Ishikawa (cell line): ENCODE measurements around the gene TRPC4AP.

ENCODE experiments used
- CEBPB ChIP-seq: IDR thresholded peaks from 2 replicates; pipeline ENCODE4 v1.6.1; 2012
- CREB1 ChIP-seq: IDR thresholded peaks from 2 replicates; pipeline ENCODE4 v1.6.1; 2012; ENCODE audit warnings: low read depth
- EGR1 ChIP-seq: IDR thresholded peaks from 2 replicates; pipeline ENCODE4 v1.6.1; 2012
- EP300 ChIP-seq: IDR thresholded peaks from 2 replicates; pipeline ENCODE4 v1.6.1; 2012; ENCODE audit warnings: borderline replicate concordance
- FOXM1 ChIP-seq: IDR thresholded peaks from 2 replicates; pipeline ENCODE4 v1.6.1; 2012; ENCODE audit warnings: low read depth, borderline replicate concordance
- NFIC ChIP-seq: IDR thresholded peaks from 2 replicates; pipeline ENCODE4 v1.6.1; 2012
- RAD21 ChIP-seq: IDR thresholded peaks from 2 replicates; pipeline ENCODE4 v1.6.1; 2012; ENCODE audit warnings: low read depth
- TAF1 ChIP-seq: IDR thresholded peaks from 2 replicates; pipeline ENCODE4 v1.6.1; 2012; ENCODE audit warnings: low read depth, mild to moderate bottlenecking
- TCF12 ChIP-seq: IDR thresholded peaks from 2 replicates; pipeline ENCODE4 v1.6.1; 2012; ENCODE audit warnings: low read depth
- TEAD4 ChIP-seq: IDR thresholded peaks from 2 replicates; pipeline ENCODE4 v1.6.1; 2012
- YY1 ChIP-seq: IDR thresholded peaks from 2 replicates; pipeline ENCODE4 v1.6.1; 2012; ENCODE audit warnings: low read depth
- ZBTB7A ChIP-seq: IDR thresholded peaks from 2 replicates; pipeline ENCODE4 v1.6.1; 2012; ENCODE audit warnings: low read depth
- TF ChIP-seq, protein P1 (sequence below): IDR thresholded peaks from 2 replicates; pipeline ENCODE4 v1.6.1; 2012
- TF ChIP-seq, protein P2 (sequence below): IDR thresholded peaks from 2 replicates; pipeline ENCODE4 v1.6.1; 2012
- TF ChIP-seq, protein P3 (sequence below): IDR thresholded peaks from 2 replicates; pipeline ENCODE4 v1.6.1; 2012; ENCODE audit warnings: low read depth, mild to moderate bottlenecking

The TRPC4AP gene

DNA sequence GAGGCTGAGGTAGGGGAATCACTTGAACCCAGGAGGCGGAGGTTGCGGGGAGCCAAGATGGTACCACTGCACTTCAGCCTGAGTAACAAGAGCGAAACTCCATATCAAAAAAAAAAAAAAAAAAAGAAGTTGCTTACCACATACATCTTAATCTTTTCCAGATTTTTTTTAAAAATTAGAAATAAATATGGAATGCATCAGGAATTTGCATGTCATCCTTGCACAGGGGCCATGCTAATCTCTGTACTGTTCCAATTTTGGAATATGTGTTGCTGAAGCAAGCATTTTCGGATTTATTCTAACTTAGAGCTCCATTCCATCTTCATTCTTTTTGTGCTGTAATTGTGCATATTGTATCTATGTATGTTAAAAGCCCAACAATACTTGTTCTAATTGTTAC, 62.5 kb downstream of the TRPC4AP start:
- TF ChIP-seq TEAD4 (no peak), RAD21 (no peak), TAF1 (no peak), EGR1 (no peak), CREB1 (no peak), ZBTB7A (no peak), NFIC (no peak), FOXM1 (no peak)
- TF ChIP-seq, protein P1, sequence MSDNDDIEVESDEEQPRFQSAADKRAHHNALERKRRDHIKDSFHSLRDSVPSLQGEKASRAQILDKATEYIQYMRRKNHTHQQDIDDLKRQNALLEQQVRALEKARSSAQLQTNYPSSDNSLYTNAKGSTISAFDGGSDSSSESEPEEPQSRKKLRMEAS: no peak
- TF ChIP-seq, protein P2, sequence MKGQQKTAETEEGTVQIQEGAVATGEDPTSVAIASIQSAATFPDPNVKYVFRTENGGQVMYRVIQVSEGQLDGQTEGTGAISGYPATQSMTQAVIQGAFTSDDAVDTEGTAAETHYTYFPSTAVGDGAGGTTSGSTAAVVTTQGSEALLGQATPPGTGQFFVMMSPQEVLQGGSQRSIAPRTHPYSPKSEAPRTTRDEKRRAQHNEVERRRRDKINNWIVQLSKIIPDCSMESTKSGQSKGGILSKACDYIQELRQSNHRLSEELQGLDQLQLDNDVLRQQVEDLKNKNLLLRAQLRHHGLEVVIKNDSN: no peak
- TF ChIP-seq, protein P3, sequence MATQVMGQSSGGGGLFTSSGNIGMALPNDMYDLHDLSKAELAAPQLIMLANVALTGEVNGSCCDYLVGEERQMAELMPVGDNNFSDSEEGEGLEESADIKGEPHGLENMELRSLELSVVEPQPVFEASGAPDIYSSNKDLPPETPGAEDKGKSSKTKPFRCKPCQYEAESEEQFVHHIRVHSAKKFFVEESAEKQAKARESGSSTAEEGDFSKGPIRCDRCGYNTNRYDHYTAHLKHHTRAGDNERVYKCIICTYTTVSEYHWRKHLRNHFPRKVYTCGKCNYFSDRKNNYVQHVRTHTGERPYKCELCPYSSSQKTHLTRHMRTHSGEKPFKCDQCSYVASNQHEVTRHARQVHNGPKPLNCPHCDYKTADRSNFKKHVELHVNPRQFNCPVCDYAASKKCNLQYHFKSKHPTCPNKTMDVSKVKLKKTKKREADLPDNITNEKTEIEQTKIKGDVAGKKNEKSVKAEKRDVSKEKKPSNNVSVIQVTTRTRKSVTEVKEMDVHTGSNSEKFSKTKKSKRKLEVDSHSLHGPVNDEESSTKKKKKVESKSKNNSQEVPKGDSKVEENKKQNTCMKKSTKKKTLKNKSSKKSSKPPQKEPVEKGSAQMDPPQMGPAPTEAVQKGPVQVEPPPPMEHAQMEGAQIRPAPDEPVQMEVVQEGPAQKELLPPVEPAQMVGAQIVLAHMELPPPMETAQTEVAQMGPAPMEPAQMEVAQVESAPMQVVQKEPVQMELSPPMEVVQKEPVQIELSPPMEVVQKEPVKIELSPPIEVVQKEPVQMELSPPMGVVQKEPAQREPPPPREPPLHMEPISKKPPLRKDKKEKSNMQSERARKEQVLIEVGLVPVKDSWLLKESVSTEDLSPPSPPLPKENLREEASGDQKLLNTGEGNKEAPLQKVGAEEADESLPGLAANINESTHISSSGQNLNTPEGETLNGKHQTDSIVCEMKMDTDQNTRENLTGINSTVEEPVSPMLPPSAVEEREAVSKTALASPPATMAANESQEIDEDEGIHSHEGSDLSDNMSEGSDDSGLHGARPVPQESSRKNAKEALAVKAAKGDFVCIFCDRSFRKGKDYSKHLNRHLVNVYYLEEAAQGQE: no peak

DNA sequence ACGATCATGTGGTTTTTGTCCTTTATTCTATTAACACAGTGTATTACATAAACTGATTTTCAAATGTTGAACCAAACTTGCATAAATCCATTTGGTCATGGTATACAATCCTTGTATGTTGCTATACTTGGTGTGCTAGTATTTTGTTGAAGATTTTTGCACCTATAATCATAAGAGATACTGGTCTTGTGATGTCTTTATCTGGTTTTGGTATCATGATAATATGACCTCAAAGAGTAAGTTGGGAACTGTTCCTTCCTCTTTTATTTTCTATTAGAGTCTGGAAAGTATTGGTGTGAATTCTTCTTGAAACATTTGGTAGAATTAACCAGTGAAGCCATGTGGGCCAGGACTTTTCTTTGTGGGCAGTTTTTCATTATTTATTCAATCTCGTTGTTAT, 65.3 kb downstream of the TRPC4AP start:
- no peak for TF ChIP-seq NFIC
- TF ChIP-seq, protein P2: no peak

DNA sequence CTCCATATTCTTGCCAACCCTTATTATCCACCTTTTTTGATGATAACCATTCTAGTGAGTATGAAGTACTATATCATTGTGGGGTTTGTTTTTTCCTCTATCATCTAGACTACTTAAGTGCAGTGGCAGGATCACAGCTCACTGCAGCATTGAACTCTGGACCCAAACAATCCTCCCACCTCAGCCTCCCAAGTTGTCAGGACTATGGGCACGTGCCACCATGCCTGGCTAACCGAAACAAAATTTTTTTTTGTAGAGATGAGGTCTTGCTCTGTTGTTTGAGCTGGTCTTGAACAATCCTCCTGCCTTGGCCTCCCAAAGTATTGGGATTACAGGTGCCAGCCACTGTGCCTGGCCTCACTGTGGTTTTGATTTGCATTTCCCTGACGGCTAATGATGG, 67.5 kb downstream of the TRPC4AP start:
- TF ChIP-seq CREB1 (no peak), TCF12 (no peak), RAD21 (no peak), EGR1 (no peak), YY1 (no peak), NFIC (no peak)
- TF ChIP-seq, protein P3: no peak
- TF ChIP-seq, protein P1: no peak

DNA sequence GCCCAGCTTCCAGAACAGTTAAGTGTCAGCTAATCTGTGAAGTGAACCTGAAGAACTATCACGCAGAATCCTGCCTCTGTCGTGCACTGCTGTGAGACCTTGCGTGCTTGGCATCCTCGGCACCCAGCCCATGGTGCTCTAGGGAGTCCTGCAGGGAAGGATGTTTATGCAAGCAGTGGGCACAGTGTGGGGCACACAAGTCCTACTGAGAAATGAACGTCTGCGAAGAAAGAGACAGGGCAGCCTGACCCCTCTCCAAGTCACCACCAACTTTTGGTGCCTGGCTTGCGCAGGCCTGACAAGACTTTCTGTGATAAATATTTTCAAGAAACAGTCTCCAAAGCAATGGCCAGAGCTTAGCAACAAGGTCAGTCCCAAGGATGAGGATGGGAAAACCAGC, 69.0 kb downstream of the TRPC4AP start:
- TF ChIP-seq ZBTB7A (no peak), EP300 (no peak), CREB1 (no peak), EGR1 (no peak), YY1 (no peak), RAD21 (no peak), TAF1 (no peak)
- TF ChIP-seq, protein P3: no peak

DNA sequence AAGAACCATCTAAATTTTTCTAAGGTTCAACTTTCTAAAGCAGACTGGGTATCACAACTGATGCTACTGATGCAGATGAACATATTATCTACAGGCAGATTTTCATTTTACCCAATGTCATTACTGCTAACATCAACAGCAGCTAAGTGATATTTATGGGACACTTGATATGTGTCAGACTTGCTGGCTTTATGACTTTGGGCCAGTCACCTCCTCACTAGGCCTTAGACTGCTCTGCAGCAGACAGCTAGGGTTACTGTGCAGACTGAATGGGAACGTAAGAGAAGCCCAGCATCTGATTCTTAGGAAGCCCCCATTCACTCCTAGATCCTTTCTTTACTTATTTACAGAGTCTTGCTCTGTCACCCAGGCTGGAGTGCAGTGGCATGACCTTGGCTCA, 70.8 kb downstream of the TRPC4AP start:
- TF ChIP-seq EGR1 (no peak), NFIC (no peak), CEBPB (no peak), TAF1 (no peak), YY1 (no peak), TCF12 (no peak), EP300 (no peak), FOXM1 (no peak), RAD21 (no peak), ZBTB7A (no peak), TEAD4 (no peak), CREB1 (no peak)
- TF ChIP-seq, protein P3: no peak
- TF ChIP-seq, protein P1: no peak
- TF ChIP-seq, protein P2: no peak
